K562 (cell line): ENCODE data around the gene ROMO1. TPM values are rescaled to one million over a fixed set of nuclear protein-coding genes. Genes with fewer than 3 reads are reported as not detected.

Source experiments
- VEZF1 ChIP-seq: fragments of 200-800 bp; sonication (Bioruptor generic); IDR thresholded peaks from 2 replicates; pipeline ENCODE4 v1.6.1; 2017; ENCODE audit warnings: missing genetic modification characterization, missing compliant biosample characterization
- ZNF586 ChIP-seq: fragments of 450-650 bp; formaldehyde crosslinking; conservative IDR thresholded peaks from 2 replicates; pipeline ENCODE4 v1.4.0; 2020; ENCODE audit warnings: mild to moderate bottlenecking, moderate library complexity
- polyA plus RNA-seq, 8 experiments: library from polyadenylated mRNA; depleted of rRNA in 4 of 8; stranded (reverse) in 5 of 8; unstranded in 3 of 8; fragments of >200 nt; fragmentation: Nextera tagmentation in 2 of 8; fragmentation: Illumina TruSeq in 1 of 8; extraction: Ambion mirVana in 2 of 8; extraction: Trizol in 1 of 8; gene quantifications; 2 replicates each; pipeline versions ENCODE4 v1.2.1 to v1.2.3, GENCODE V29; 2011 to 2014; ENCODE audit warnings: inconsistent platforms in 1 of 8, missing spikeins in 1 of 8
- total RNA-seq, 7 experiments: library from RNA; depleted of rRNA in 6 of 7; stranded (reverse); fragments of >200 nt in 6 of 7; fragmentation: Illumina TruSeq in 2 of 7; extraction: Trizol in 2 of 7; gene quantifications; 2 replicates each; pipeline versions ENCODE4 v1.2.1 to v1.2.3, GENCODE V29; 2011 to 2021; ENCODE audit warnings: low replicate concordance in 1 of 7
- TF ChIP-seq, protein P1 (sequence below): fragments of 250-450 bp; sonication (Bioruptor Pico); IDR thresholded peaks from 2 replicates; pipeline ENCODE4 v1.9.0; 2021; ENCODE audit warnings: mild to moderate bottlenecking, inconsistent platforms

The ROMO1 gene
- total and polyA plus RNA-seq, 9 of the 15 experiments (the other 6 are each of a cell fraction or from before 2014, with no cell fraction given) = 31.8 to 741 (median 226) TPM

DNA sequence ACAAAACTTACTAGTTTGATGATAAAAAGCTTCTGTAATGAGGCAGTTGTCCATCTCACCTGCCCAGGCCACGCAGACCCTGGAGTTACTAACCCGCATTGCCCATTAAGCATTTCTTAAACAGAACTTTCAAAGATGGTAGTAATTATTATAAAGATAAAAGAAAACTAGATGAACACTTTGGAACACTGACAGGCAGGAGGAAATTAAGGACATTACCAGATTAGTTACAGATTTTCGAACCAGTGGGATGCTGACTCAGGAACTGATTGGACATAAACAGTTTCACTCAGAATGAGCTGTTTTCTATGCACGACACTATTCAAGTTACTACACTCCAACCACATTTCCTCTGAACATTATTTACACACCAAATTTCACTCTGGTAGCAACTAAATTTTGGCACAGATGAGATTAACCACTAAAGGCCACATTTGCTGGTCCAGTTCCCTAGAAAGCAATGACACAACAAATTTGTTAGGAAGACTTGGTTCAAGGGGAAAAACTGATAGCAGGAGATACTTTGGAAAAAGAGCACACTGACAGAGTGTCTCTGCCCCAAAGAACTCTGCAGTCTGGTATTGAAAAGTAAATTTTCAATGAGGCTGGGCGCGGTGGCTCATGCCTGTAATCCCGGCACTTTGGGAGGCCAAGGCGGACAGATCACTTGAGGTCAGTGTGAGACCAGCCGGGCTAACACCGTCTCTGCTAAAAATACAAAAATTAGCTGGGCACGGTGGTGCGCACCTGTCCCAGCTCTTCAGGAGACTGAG lies 3.0 kb downstream of the ROMO1 start (continued):
- TF ChIP-seq, protein P1, sequence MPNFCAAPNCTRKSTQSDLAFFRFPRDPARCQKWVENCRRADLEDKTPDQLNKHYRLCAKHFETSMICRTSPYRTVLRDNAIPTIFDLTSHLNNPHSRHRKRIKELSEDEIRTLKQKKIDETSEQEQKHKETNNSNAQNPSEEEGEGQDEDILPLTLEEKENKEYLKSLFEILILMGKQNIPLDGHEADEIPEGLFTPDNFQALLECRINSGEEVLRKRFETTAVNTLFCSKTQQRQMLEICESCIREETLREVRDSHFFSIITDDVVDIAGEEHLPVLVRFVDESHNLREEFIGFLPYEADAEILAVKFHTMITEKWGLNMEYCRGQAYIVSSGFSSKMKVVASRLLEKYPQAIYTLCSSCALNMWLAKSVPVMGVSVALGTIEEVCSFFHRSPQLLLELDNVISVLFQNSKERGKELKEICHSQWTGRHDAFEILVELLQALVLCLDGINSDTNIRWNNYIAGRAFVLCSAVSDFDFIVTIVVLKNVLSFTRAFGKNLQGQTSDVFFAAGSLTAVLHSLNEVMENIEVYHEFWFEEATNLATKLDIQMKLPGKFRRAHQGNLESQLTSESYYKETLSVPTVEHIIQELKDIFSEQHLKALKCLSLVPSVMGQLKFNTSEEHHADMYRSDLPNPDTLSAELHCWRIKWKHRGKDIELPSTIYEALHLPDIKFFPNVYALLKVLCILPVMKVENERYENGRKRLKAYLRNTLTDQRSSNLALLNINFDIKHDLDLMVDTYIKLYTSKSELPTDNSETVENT (CRISPR knock-in tag) = 0 out of 2 replicates have a peak, but pooled peaks have one; percentile 10
- TF ChIP-seq ZNF586 (CRISPR knock-in tag) (no peak), VEZF1 (CRISPR knock-in tag) (no peak)
- TF ChIP-seq, all 486 proteins: peak for 22
